Psoas muscle (tissue), 8 donors: Measurements from ENCODE around the gene METTL23. TPM values are rescaled to one million over a fixed set of nuclear protein-coding genes. Genes with fewer than 3 reads are reported as not detected.
A peak's percentile ranks its signal among the peaks of the same experiment; 100 is the strongest.

ENCODE experiments used
- ATAC-seq, 4 donors: fragments of 200-7000 bp; cut with Tn5 transposase; one replicate each; pipeline ENCODE4 v1.9.1; 2020; ENCODE audit warnings: moderate library complexity in 3 of 4, mild to moderate bottlenecking in 2 of 4
- DNase-seq, 2 donors: peaks; one replicate each; pipeline ENCODE4 v3.0.0-alpha.2; 2020
- H3K27ac ChIP-seq: fragments of 200-600 bp; one replicate; pipeline ENCODE4 v1.8.0; 2022
- H3K27me3 ChIP-seq, 3 donors: fragments of 200-600 bp in 1 of 3; one replicate each; pipeline versions ENCODE4 v1.6.1 to v1.8.0; 2013 to 2022; ENCODE audit warnings: low read length in 2 of 3, mild to moderate bottlenecking in 2 of 3, moderate library complexity in 1 of 3; ENCODE audit not compliant: insufficient read depth in 3 of 3
- H3K36me3 ChIP-seq, 2 donors: fragments of 200-600 bp in 1 of 2; one replicate each; pipeline versions ENCODE4 v1.6.1 to v1.8.0; 2013 to 2022; ENCODE audit warnings: low read depth in 1 of 2, mild to moderate bottlenecking in 1 of 2, moderate library complexity in 1 of 2; ENCODE audit not compliant: insufficient read depth in 1 of 2
- H3K4me1 ChIP-seq: fragments of 200-600 bp; one replicate; pipeline ENCODE4 v1.8.0; 2022
- H3K4me3 ChIP-seq: fragments of 200-600 bp; one replicate; pipeline ENCODE4 v1.8.0; 2022; ENCODE audit warnings: mild to moderate bottlenecking
- H3K9me3 ChIP-seq: fragments of 200-600 bp; one replicate; pipeline ENCODE4 v1.8.0; 2022
- CTCF ChIP-seq: fragments of 200-600 bp; IDR thresholded peaks from one replicate; pipeline ENCODE4 v1.8.0; 2022; ENCODE audit warnings: antibody characterized with exemption
- WGBS, 3 donors: extraction: QIAGEN DNeasy Blood & Tissue Kit; methylation state at CpG; one replicate each; pipeline versions ENCODE4 v1.1.6 to v1.1.7; 2013; 5-methylcytosine and 5-hydroxymethylcytosine counted together
- intact Hi-C, 2 donors: fragments of 100-400 bp; cut with DNase I; formaldehyde crosslinking; loops; one replicate each; pipeline versions ENCODE4 v1.11.0 to v1.14.2; 2022
- polyA plus RNA-seq, 3 donors: library from polyadenylated mRNA; stranded (reverse); fragments of 200-250 nt; gene quantifications; one replicate each; pipeline ENCODE4 v1.2.3, GENCODE V29; 2013
- total RNA-seq, 4 donors: library from RNA; stranded (reverse); fragmentation: NEBNext Ultra II Directional in 2 of 4; extraction: Animal tissue kit (Norgen Biotek cat#: 25700) in 2 of 4; gene quantifications; one replicate each; pipeline versions ENCODE4 v1.2.1 to v1.2.4, GENCODE V29; 2021 to 2023
- donor health status: healthy with polysubstance abuse.
- donor health status: DM: no; HTN: no; CAD: no; lungs with moderate emphysema.
- donor health status: Bipolar disorder and iron deficiency.
- donor health status: healthy.
- donor health status: DM: yes; HTN: yes; CAD: no.
- donor health status: DM: no; HTN: no; CAD: no.
- donor health status: DM: no; HTN: no; CAD: no.
- donor health status: DM: yes; HTN: yes; CAD: no.

The METTL23 gene
- total and polyA plus RNA-seq, 7 donors: 19.0 to 54.0 (median 27.0) TPM

GRCh38 chr17:76748657-76749056 is 22.0 kb downstream of the METTL23 start:
- Histone ChIP-seq H3K27ac (peak overlapping the region; percentile 76), H3K4me3 (no peak overlapping the region), H3K27me3 (no peaks in the 10 kb centered on the region), H3K9me3 (no peaks in the 10 kb centered on the region), H3K36me3 (peaks cover 21 to 68% of the 10 kb centered on the region in 2 donors), H3K4me1 (peaks cover 5% of the 10 kb centered on the region)
- ATAC-seq (no peak), DNase-seq (no peak)
- no peak for TF ChIP-seq CTCF
- intact Hi-C loops: no loop called here
- WGBS, 3 donors: 100% methylated on average over 1 of the region's 1 CpG

GRCh38 chr17:76751416-76751993 is 24.9 kb downstream of the METTL23 start:
- no peak for TF ChIP-seq CTCF
- Histone ChIP-seq H3K36me3 (peaks cover 8 to 67% of the 10 kb centered on the region in 2 donors), H3K27me3 (no peaks in the 10 kb centered on the region), H3K27ac (no peak overlapping the region), H3K9me3 (no peaks in the 10 kb centered on the region), H3K4me1 (peaks cover 2% of the 10 kb centered on the region), H3K4me3 (no peak overlapping the region)
- WGBS, 3 donors: 90 to 95% (median 91%) methylated on average over 3 of the region's 3 CpGs
- ATAC-seq (no peak), DNase-seq (no peak)
- intact Hi-C loops: no loop called here

GRCh38 chr17:76752006-76752405 is 25.4 kb downstream of the METTL23 start:
- WGBS, 3 donors: 78 to 85% (median 84%) methylated on average over 4 of the region's 4 CpGs
- Histone ChIP-seq H3K4me1 (peaks cover 2% of the 10 kb centered on the region), H3K27ac (no peak overlapping the region), H3K4me3 (no peak overlapping the region), H3K36me3 (peaks cover 5 to 67% of the 10 kb centered on the region in 2 donors), H3K9me3 (no peaks in the 10 kb centered on the region), H3K27me3 (no peaks in the 10 kb centered on the region)
- DNase-seq: no peak
- no peak for ATAC-seq
- intact Hi-C loops: no loop called here
- TF ChIP-seq CTCF: no peak

GRCh38 chr17:76753061-76753961 is 26.7 kb downstream of the METTL23 start:
- Histone ChIP-seq H3K27ac (no peak overlapping the region), H3K36me3 (peaks cover 4 to 78% of the 10 kb centered on the region in 2 donors), H3K4me1 (no peaks in the 10 kb centered on the region), H3K4me3 (no peak overlapping the region), H3K27me3 (no peaks in the 10 kb centered on the region), H3K9me3 (no peaks in the 10 kb centered on the region)
- WGBS, 3 donors: 88 to 91% (median 90%) methylated on average over 12 of the region's 12 CpGs
- DNase-seq (no peak), ATAC-seq (no peak)
- no peak for TF ChIP-seq CTCF
- intact Hi-C loops: no loop called here
